ENCODE results near the gene LGALS8.

GRCh38 chr1:236524142-236524894 is 536 bp downstream of the LGALS8 start:
- TF ChIP-seq CTCF (optimal IDR thresholded peaks at IDR 0.05 in 1 of 3, IDR thresholded peaks at IDR 0.05 in 1 of 3, conservative IDR thresholded peaks at IDR 0.05 in 1 of 3; ENCODE audit: extremely low read depth in 1 of 3, insufficient read depth in 2 of 3, low read length in 3 of 3) (no peak), EZH2 (IDR thresholded peaks at IDR 0.05; ENCODE audit: low read length) (no peak)
